HCT116 (cell line): ENCODE data around the gene CC2D1A. TPM values are rescaled to one million over a fixed set of nuclear protein-coding genes. Genes with fewer than 3 reads are reported as not detected.

Experiments used
- ATAC-seq: fragments of 200-7000 bp; cut with Tn5 transposase; 2 replicates; pipeline ENCODE4 v1.9.1; 2020; ENCODE audit warnings: mild to moderate bottlenecking, moderate library complexity
- BruUV-seq: library from RNA; stranded (reverse); fragments of 400-500 nt; replicated peaks from 2 replicates; lab custom pipeline; 2021; lab: Mats Ljungman, UMichigan
- CTCF ChIA-PET: fragments of 300-600 bp; sonication (Branson Sonifier 250); formaldehyde crosslinking; loops from one replicate; lab custom pipeline; 2021; ENCODE audit warnings: antibody characterized with exemption; lab: Charles Lee
- POLR2A ChIA-PET: fragments of 300-600, 350-600 bp; sonication (Branson Sonifier 250); formaldehyde crosslinking; loops from one replicate; lab custom pipeline; 2021; ENCODE audit warnings: antibody characterized with exemption; lab: Charles Lee
- RAD21 ChIA-PET, 2 experiments: fragments of 300-600 bp; sonication (Branson Sonifier 250); formaldehyde crosslinking; loops; one replicate each; lab custom pipeline; 2023; ENCODE audit warnings: low total read pairs in 2 of 2; ENCODE audit not compliant: uncharacterized antibody in 2 of 2, unreplicated experiment in 2 of 2, low non-redundant PET in 1 of 2; lab: Charles Lee
- DNase-seq: peaks from one replicate; pipeline ENCODE4 v3.0.0-alpha.2; 2010; ENCODE audit warnings: low read depth, low spot score
- H2AFZ ChIP-seq: fragments of 200-600 bp; shearing (Covaris generic), sonication (generic); 2 replicates; pipeline ENCODE4 v1.6.1; 2017; ENCODE audit warnings: low read depth, mixed run types, mixed read lengths, antibody characterized with exemption, low read length; ENCODE audit not compliant: poor library complexity, severe bottlenecking
- H3K27ac ChIP-seq: 2 replicates; pipeline ENCODE4 v1.5.1; 2012; ENCODE audit warnings: low read depth, low read length
- H3K27me3 ChIP-seq: fragments of 200-600 bp; sonication (generic); 2 replicates; pipeline ENCODE4 v1.6.1; 2016; ENCODE audit warnings: mixed run types, low read length, mixed read lengths; ENCODE audit not compliant: insufficient read depth
- H3K36me3 ChIP-seq, 2 experiments: fragments of 200-500 bp in 1 of 2; fragments of 200-600 bp in 1 of 2; sonication (Bioruptor generic) in 1 of 2; sonication (generic) in 1 of 2; 2 replicates each; pipeline versions ENCODE4 v1.5.1 to v1.6.1; 2014 to 2016; ENCODE audit warnings: low read length in 2 of 2, inconsistent platforms in 1 of 2, mixed read lengths in 1 of 2, mixed run types in 1 of 2; ENCODE audit not compliant: insufficient read depth in 2 of 2, control insufficient read depth in 1 of 2
- H3K4me1 ChIP-seq, 2 experiments: fragments of 200-600 bp in 1 of 2; sonication (generic) in 1 of 2; 2 replicates each; pipeline versions ENCODE4 v1.5.1 to v1.6.1; 2012 to 2017; ENCODE audit warnings: low read length in 2 of 2, inconsistent platforms in 1 of 2, mild to moderate bottlenecking in 1 of 2, mixed read lengths in 1 of 2, mixed run types in 1 of 2, moderate library complexity in 1 of 2; ENCODE audit not compliant: insufficient read depth in 2 of 2, control insufficient read depth in 1 of 2
- H3K4me2 ChIP-seq: fragments of 200-600 bp; sonication (generic); 2 replicates; pipeline ENCODE4 v1.6.1; 2017; ENCODE audit warnings: mixed run types, low read length, mixed read lengths
- H3K4me3 ChIP-seq, 2 experiments: fragments of 200-600 bp in 1 of 2; sonication (generic) in 1 of 2; replicated peaks in 1 of 2; 2 replicates each; pipeline ENCODE4 v1.5.1; 2011 to 2016; ENCODE audit warnings: low read length in 2 of 2, control low read depth in 1 of 2, low read depth in 1 of 2, mild to moderate bottlenecking in 1 of 2, mixed read lengths in 1 of 2, mixed run types in 1 of 2
- H3K79me2 ChIP-seq: fragments of 200-600 bp; sonication (generic); 2 replicates; pipeline ENCODE4 v1.6.1; 2017; ENCODE audit warnings: mild to moderate bottlenecking, mixed run types, low read length, moderate library complexity, mixed read lengths; ENCODE audit not compliant: insufficient read depth
- H3K9ac ChIP-seq: fragments of 200-600 bp; sonication (generic); 2 replicates; pipeline ENCODE4 v1.6.1; 2016; ENCODE audit warnings: low read length, mixed read lengths
- H3K9me2 ChIP-seq: fragments of 200-600 bp; sonication (generic), shearing (Covaris generic); 2 replicates; pipeline ENCODE4 v1.6.1; 2017; ENCODE audit warnings: mixed run types, mild to moderate bottlenecking, moderate library complexity; ENCODE audit not compliant: insufficient read depth
- H3K9me3 ChIP-seq, 2 experiments: fragments of 200-500 bp in 1 of 2; fragments of 200-600 bp in 1 of 2; sonication (Bioruptor generic) in 1 of 2; sonication (generic) in 1 of 2; 2 replicates each; pipeline ENCODE4 v1.6.1; 2014 to 2017; ENCODE audit warnings: low read length in 2 of 2, mixed read lengths in 2 of 2, inconsistent platforms in 1 of 2, low read depth in 1 of 2, mild to moderate bottlenecking in 1 of 2, mixed run types in 1 of 2, moderate library complexity in 1 of 2; ENCODE audit not compliant: control insufficient read depth in 1 of 2, insufficient read depth in 1 of 2
- H4K20me1 ChIP-seq: fragments of 200-600 bp; sonication (generic), shearing (Covaris generic); 2 replicates; pipeline ENCODE4 v1.6.1; 2017; ENCODE audit warnings: mixed run types, mild to moderate bottlenecking, moderate library complexity; ENCODE audit not compliant: insufficient read depth
- CBX3 ChIP-seq: IDR thresholded peaks from 2 replicates; pipeline ENCODE4 v1.6.1; 2012; ENCODE audit warnings: low read depth
- ELF1 ChIP-seq: IDR thresholded peaks from 2 replicates; pipeline ENCODE4 v1.6.1; 2012; ENCODE audit warnings: low read depth, borderline replicate concordance
- EZH2 ChIP-seq: fragments of 200-600 bp; sonication (generic); IDR thresholded peaks from 2 replicates; pipeline ENCODE4 v1.6.1; 2017; ENCODE audit warnings: antibody characterized with exemption, mixed run types
- JUND ChIP-seq: IDR thresholded peaks from 2 replicates; pipeline ENCODE4 v1.6.1; 2012
- SIN3A ChIP-seq: IDR thresholded peaks from 2 replicates; pipeline ENCODE4 v1.6.1; 2012; ENCODE audit warnings: low read depth
- SRF ChIP-seq: IDR thresholded peaks from 2 replicates; pipeline ENCODE4 v1.6.1; 2012; ENCODE audit warnings: low read depth
- intact Hi-C: fragments of 100-400 bp; cut with micrococcal nuclease; formaldehyde crosslinking; loops from 2 replicates; pipeline ENCODE4 v1.10.0; 2022
- total RNA-seq: library from RNA; stranded (reverse); gene quantifications from one replicate; pipeline ENCODE4 v1.2.1, GENCODE V29; 2021; ENCODE audit not compliant: unreplicated experiment
- TF ChIP-seq, protein P1 (sequence below), 3 experiments: fragments of 200-600 bp in 1 of 3; sonication (generic) in 1 of 3; IDR thresholded peaks in 2 of 3; conservative IDR thresholded peaks in 1 of 3; 2 replicates each; pipeline ENCODE4 v1.5.1; 2012 to 2017; ENCODE audit warnings: low read depth in 2 of 3, low read length in 2 of 3, antibody characterized with exemption in 1 of 3, borderline replicate concordance in 1 of 3, control low read depth in 1 of 3, mild to moderate bottlenecking in 1 of 3, mixed read lengths in 1 of 3, mixed run types in 1 of 3, moderate library complexity in 1 of 3; ENCODE audit not compliant: insufficient read depth in 1 of 3

The CC2D1A gene
- total RNA-seq, 1 experiment from 2014 or later, result 51.5 TPM

DNA sequence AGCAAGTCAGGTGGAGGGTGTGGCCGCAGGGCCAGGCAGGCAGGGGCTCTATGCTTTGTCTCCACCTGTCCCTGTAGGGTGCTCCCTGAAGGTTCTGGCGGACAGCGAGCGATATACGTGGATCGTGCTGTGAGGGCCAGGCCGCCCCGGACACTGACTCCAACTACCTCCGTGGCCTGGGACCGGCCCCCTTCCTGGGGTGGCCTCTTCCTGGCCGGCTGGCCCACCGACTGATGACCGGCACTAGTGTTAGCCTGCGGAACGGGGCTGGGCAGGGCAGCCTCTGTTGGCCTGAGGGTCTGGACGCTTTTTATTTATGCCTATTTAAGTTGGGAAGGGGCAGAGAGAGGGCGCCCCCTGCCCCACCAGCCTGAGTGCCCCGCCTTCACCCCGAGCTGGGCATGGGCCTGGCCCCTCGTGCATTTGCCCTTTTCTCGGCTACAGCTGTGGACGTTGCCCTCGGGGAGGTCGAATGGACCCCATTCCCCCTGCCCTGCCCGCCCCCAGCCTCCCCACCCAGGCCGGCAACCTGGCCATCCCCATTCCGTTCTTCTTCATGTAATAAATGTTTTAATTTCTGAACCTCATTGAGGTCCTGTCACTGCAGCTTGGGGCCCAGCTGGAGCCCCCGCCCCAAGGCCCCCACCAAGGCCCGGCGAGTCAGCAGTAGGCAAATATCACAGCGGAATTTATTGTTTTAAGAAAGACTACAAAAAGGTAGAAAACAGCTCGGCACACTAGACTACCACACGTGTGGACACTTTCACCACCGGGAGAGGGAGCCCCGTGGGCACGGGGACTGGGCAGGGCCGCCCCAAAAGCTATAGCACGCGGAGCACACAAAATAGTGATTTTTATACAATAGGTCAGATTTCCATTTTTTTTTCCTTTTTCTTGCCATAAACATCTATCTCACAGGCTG is 55.1 kb downstream of the CC2D1A start:
- Histone ChIP-seq H3K27me3 (no peaks in the 10 kb centered on the region), H3K9me2 (no peaks in the 10 kb centered on the region), H4K20me1 (no peaks in the 10 kb centered on the region), H3K9ac (no peak overlapping the region), H3K79me2 (no peaks in the 10 kb centered on the region), H3K4me2 (no peak overlapping the region), H3K9me3 (no peaks in the 10 kb centered on the region), H3K4me1 (no peaks in the 10 kb centered on the region), H2AFZ (no peak overlapping the region), H3K36me3 (peaks cover 4 to 21% of the 10 kb centered on the region in 2 experiments; a peak in 3 of 4 replicates), H3K4me3 (no peak overlapping the region), H3K27ac (no peak overlapping the region)
- ChIA-PET CTCF (no interaction called here), POLR2A (no interaction called here), RAD21 (no interaction called here)
- TF ChIP-seq, protein P1, sequence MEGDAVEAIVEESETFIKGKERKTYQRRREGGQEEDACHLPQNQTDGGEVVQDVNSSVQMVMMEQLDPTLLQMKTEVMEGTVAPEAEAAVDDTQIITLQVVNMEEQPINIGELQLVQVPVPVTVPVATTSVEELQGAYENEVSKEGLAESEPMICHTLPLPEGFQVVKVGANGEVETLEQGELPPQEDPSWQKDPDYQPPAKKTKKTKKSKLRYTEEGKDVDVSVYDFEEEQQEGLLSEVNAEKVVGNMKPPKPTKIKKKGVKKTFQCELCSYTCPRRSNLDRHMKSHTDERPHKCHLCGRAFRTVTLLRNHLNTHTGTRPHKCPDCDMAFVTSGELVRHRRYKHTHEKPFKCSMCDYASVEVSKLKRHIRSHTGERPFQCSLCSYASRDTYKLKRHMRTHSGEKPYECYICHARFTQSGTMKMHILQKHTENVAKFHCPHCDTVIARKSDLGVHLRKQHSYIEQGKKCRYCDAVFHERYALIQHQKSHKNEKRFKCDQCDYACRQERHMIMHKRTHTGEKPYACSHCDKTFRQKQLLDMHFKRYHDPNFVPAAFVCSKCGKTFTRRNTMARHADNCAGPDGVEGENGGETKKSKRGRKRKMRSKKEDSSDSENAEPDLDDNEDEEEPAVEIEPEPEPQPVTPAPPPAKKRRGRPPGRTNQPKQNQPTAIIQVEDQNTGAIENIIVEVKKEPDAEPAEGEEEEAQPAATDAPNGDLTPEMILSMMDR (IDR thresholded peaks at IDR 0.05 in 2 of 3, conservative IDR thresholded peaks at IDR 0.05 in 1 of 3; ENCODE audit: borderline replicate concordance in 1 of 3, insufficient read depth in 1 of 3, low read depth in 2 of 3, low read length in 2 of 3), result no peak
- TF ChIP-seq CBX3, result no peak
- TF ChIP-seq EZH2, result no peak
- no peak for TF ChIP-seq SIN3A
- no peak for TF ChIP-seq JUND
- TF ChIP-seq SRF, result no peak
- TF ChIP-seq ELF1, result no peak
- ATAC-seq (peak; percentile 8; the same call in 1 of the 2 replicates), DNase-seq (no peak)
- no TSS peak for BruUV-seq
- intact Hi-C loops, result no loop called here
